ENCODE results near the gene PPP1R10. TPM values are rescaled to one million over a fixed set of nuclear protein-coding genes. Genes with fewer than 3 reads are reported as not detected.
A peak's percentile ranks its signal among the peaks of the same experiment; 100 is the strongest.

Gene PPP1R10
- total and polyA plus RNA-seq, 2 experiments from 2014 or later, result 34.5 to 38.6 TPM

- Histone ChIP-seq H3K79me2 (peaks cover 27% of the 10 kb centered on the region), H3K36me3 (replicated peaks; ENCODE audit: insufficient read depth, low read depth) (no peaks in the 10 kb centered on the region)
These were observed 54.3 kb downstream of the PPP1R10 start for GRCh38 chr6:30562470-30563425.

GRCh38 chr6:30560930-30561329, 56.1 kb downstream of the PPP1R10 start:
- Histone ChIP-seq H3K79me2 (peaks cover 31% of the 10 kb centered on the region), H3K36me3 (replicated peaks; ENCODE audit: insufficient read depth, low read depth) (no peaks in the 10 kb centered on the region), H3K4me2 (no peak overlapping the region), H3K4me3 (no peak overlapping the region), H3K27ac (no peak overlapping the region), H3K27me3 (no peaks in the 10 kb centered on the region), H3K9me3 (ENCODE audit: low read depth) (no peaks in the 10 kb centered on the region), H4K20me1 (ENCODE audit: insufficient read depth, poor library complexity, severe bottlenecking) (peaks cover 15% of the 10 kb centered on the region), H3K9me2 (replicated peaks; ENCODE audit: insufficient read depth) (no peaks in the 10 kb centered on the region), H2AFZ (no peak overlapping the region), H3K4me1 (ENCODE audit: insufficient read depth) (peaks cover 5% of the 10 kb centered on the region)
- 99% methylated on average over 3 of the region's 3 CpGs for WGBS (ENCODE audit: low lambda C conversion rate, missing lambda C conversion rate)
- TF ChIP-seq EZH2phosphoT487 (IDR thresholded peaks at IDR 0.05; ENCODE audit: low read depth, severe bottlenecking, unreplicated experiment) (no peak), EZH2 (IDR thresholded peaks at IDR 0.05; ENCODE audit: borderline replicate concordance) (no peak)
- TF ChIP-seq, protein P1, sequence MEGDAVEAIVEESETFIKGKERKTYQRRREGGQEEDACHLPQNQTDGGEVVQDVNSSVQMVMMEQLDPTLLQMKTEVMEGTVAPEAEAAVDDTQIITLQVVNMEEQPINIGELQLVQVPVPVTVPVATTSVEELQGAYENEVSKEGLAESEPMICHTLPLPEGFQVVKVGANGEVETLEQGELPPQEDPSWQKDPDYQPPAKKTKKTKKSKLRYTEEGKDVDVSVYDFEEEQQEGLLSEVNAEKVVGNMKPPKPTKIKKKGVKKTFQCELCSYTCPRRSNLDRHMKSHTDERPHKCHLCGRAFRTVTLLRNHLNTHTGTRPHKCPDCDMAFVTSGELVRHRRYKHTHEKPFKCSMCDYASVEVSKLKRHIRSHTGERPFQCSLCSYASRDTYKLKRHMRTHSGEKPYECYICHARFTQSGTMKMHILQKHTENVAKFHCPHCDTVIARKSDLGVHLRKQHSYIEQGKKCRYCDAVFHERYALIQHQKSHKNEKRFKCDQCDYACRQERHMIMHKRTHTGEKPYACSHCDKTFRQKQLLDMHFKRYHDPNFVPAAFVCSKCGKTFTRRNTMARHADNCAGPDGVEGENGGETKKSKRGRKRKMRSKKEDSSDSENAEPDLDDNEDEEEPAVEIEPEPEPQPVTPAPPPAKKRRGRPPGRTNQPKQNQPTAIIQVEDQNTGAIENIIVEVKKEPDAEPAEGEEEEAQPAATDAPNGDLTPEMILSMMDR (IDR thresholded peaks at IDR 0.05; ENCODE audit: poor library complexity), result no peak
- DNase-seq (ENCODE audit: low spot score), result no peak

More at GRCh38 chr6:30562470-30563425, 54.3 kb downstream of the PPP1R10 start:
- peaks cover 5% of the 10 kb centered on the region for H3K4me1 ChIP-seq (ENCODE audit: insufficient read depth)
- H2AFZ ChIP-seq, result no peak overlapping the region
- DNase-seq (ENCODE audit: low spot score), result no peak
- H3K9me3 ChIP-seq (ENCODE audit: low read depth), result no peaks in the 10 kb centered on the region
- TF ChIP-seq, protein P1 (IDR thresholded peaks at IDR 0.05; ENCODE audit: poor library complexity), result no peak
- TF ChIP-seq EZH2phosphoT487 (IDR thresholded peaks at IDR 0.05; ENCODE audit: low read depth, severe bottlenecking, unreplicated experiment) (no peak), EZH2 (IDR thresholded peaks at IDR 0.05; ENCODE audit: borderline replicate concordance) (no peak)
- WGBS (ENCODE audit: low lambda C conversion rate, missing lambda C conversion rate), result 98% methylated on average over 14 of the region's 14 CpGs
- no peak overlapping the region for H3K27ac ChIP-seq
- H3K27me3 ChIP-seq, result no peaks in the 10 kb centered on the region
- no peak overlapping the region for H3K4me3 ChIP-seq
- H3K9me2 ChIP-seq (replicated peaks; ENCODE audit: insufficient read depth), result no peaks in the 10 kb centered on the region
- H4K20me1 ChIP-seq (ENCODE audit: insufficient read depth, poor library complexity, severe bottlenecking), result peaks cover 14% of the 10 kb centered on the region
- no peak overlapping the region for H3K4me2 ChIP-seq

DNA sequence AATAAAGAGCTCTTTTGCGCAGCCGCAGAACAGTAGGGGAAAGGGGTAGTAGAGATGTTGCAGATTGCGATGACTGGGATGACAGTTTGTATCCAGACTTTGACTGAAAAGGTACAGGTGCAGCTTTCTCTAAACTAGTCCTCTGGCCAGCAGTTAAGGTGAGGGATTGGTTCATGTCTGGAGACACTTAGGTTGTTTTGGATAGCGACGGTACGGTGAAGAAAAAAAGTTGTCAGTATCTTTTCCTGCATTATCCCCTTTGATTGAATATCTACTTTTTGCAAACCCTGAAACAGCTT, 59.4 kb downstream of the PPP1R10 start:
- Histone ChIP-seq H3K36me3 (replicated peaks; ENCODE audit: insufficient read depth, low read depth) (no peaks in the 10 kb centered on the region), H3K9me2 (replicated peaks; ENCODE audit: insufficient read depth) (no peaks in the 10 kb centered on the region), H3K27ac (peak overlapping the region; percentile 100), H3K79me2 (peaks cover 49% of the 10 kb centered on the region), H3K9me3 (ENCODE audit: low read depth) (no peaks in the 10 kb centered on the region), H3K4me1 (ENCODE audit: insufficient read depth) (peaks cover 13% of the 10 kb centered on the region), H2AFZ (peak overlapping the region; percentile 83), H4K20me1 (ENCODE audit: insufficient read depth, poor library complexity, severe bottlenecking) (peaks cover 15% of the 10 kb centered on the region), H3K4me3 (peak overlapping the region; percentile 79), H3K4me2 (peak overlapping the region; percentile 92), H3K27me3 (no peaks in the 10 kb centered on the region)
- 12% methylated on average over 6 of the region's 6 CpGs for WGBS (ENCODE audit: low lambda C conversion rate, missing lambda C conversion rate)
- TF ChIP-seq EZH2 (IDR thresholded peaks at IDR 0.05; ENCODE audit: borderline replicate concordance) (no peak), EZH2phosphoT487 (IDR thresholded peaks at IDR 0.05; ENCODE audit: low read depth, severe bottlenecking, unreplicated experiment) (no peak)
- TF ChIP-seq, protein P1 (IDR thresholded peaks at IDR 0.05; ENCODE audit: poor library complexity), result no peak
- DNase-seq (ENCODE audit: low spot score), result no peak

All from hepatocyte (in vitro differentiated cells).